ENCODE measurements around the gene PCDHGA9. TPM values are rescaled to one million over a fixed set of nuclear protein-coding genes. Genes with fewer than 3 reads are reported as not detected.

PCDHGA9 gene
- total RNA-seq, 6 experiments from 2014 or later = 1.0 to 2.5 (median 1.3) TPM

DNA sequence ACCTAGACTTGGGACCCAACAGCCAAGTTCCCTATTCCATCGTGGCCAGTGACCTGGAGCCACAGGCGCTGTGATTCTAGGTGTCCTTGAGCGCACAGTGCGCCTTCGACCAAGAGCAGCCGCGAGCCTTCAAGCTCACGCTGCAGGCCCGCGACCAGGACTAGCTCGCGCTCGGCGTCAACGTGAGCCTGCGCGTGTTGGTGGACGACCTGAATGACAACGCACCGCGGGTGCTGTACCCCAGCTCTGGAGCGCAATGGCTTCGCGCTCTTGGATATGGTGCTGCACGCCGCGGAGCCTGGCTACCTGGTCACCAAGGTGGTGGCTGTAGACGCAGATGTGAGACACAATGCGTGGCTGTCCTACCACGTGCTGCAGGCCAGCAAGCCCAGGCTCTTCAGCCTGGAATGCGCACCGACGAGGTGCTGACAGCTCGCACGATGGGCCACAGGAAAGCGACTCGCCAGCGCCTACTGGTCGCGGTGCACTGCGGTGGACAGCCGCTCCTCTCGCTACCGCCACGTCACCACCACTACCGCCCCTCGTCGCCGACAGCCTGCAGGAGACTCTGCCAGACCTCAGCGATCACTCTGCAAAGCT is 39.1 kb downstream of the PCDHGA9 start:
- no peak for TF ChIP-seq POLR2A (IDR thresholded peaks at IDR 0.05)
- TF ChIP-seq, protein P1, sequence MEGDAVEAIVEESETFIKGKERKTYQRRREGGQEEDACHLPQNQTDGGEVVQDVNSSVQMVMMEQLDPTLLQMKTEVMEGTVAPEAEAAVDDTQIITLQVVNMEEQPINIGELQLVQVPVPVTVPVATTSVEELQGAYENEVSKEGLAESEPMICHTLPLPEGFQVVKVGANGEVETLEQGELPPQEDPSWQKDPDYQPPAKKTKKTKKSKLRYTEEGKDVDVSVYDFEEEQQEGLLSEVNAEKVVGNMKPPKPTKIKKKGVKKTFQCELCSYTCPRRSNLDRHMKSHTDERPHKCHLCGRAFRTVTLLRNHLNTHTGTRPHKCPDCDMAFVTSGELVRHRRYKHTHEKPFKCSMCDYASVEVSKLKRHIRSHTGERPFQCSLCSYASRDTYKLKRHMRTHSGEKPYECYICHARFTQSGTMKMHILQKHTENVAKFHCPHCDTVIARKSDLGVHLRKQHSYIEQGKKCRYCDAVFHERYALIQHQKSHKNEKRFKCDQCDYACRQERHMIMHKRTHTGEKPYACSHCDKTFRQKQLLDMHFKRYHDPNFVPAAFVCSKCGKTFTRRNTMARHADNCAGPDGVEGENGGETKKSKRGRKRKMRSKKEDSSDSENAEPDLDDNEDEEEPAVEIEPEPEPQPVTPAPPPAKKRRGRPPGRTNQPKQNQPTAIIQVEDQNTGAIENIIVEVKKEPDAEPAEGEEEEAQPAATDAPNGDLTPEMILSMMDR (IDR thresholded peaks at IDR 0.05) = no peak
- intact Hi-C loops (cut with DNase I) = no loop called here
- Histone ChIP-seq H3K27me3 (no peaks in the 10 kb centered on the region), H3K4me1 (no peaks in the 10 kb centered on the region), H3K9me3 (no peaks in the 10 kb centered on the region), H3K4me3 (no peak overlapping the region), H3K36me3 (no peaks in the 10 kb centered on the region), H3K27ac (no peak overlapping the region)
- ATAC-seq (no peak), DNase-seq (no peak)
- WGBS (ENCODE audit: insufficient coverage, low coverage, low lambda C conversion rate, missing lambda C conversion rate) = 40% methylated on average over 1 of the region's 50 CpGs

Other genes with a start within 250 kb of the PCDHGA9 start
- gene PCDHB7, start 230.1 kb upstream of the PCDHGA9 start, total RNA-seq = under 1 TPM; 0.07 to 0.31 (median 0.13) TPM
- gene PCDHB8, start 225.0 kb upstream of the PCDHGA9 start, total RNA-seq = under 1 TPM in 4 of 6 experiments, not detected in 2; 0.12 to 0.49 (median 0.19) TPM
- gene PCDHB16, start 220.4 kb upstream of the PCDHGA9 start, total RNA-seq = under 1 TPM; 0.17 to 0.51 (median 0.34) TPM
- under 1 TPM in 5 of 6 experiments, not detected in 1; 0.07 to 0.51 (median 0.21) TPM for gene PCDHB9, start 215.6 kb upstream of the PCDHGA9 start, total RNA-seq
- under 1 TPM in 5 of 6 experiments, not detected in 1; 0.09 to 0.23 (median 0.12) TPM for gene PCDHB10, start 210.4 kb upstream of the PCDHGA9 start, total RNA-seq
- under 1 TPM in 5 of 6 experiments, not detected in 1; 0.06 to 0.44 (median 0.19) TPM for gene PCDHB11, start 203.2 kb upstream of the PCDHGA9 start, total RNA-seq
- gene PCDHB12, start 194.1 kb upstream of the PCDHGA9 start, total RNA-seq = 1 to 10 TPM in 1 of 6 experiments, under 1 TPM in 4, not detected in 1; 0.27 to 1.1 (median 0.33) TPM
- under 1 TPM; 0.25 to 1.00 (median 0.49) TPM for gene PCDHB13, start 188.9 kb upstream of the PCDHGA9 start, total RNA-seq
- gene PCDHB14, start 179.4 kb upstream of the PCDHGA9 start, total RNA-seq = 1 to 10 TPM in 1 of 6 experiments, under 1 TPM in 5; 0.44 to 1.0 (median 0.86) TPM
- gene PCDHB15, start 157.4 kb upstream of the PCDHGA9 start, total RNA-seq = under 1 TPM; 0.37 to 0.83 (median 0.63) TPM
- under 1 TPM in 1 of 6 experiments, not detected in 5; 0.31 TPM for gene SLC25A2, start 98.7 kb upstream of the PCDHGA9 start, total RNA-seq
- gene TAF7, start 82.0 kb upstream of the PCDHGA9 start, total RNA-seq = 10 to 100 TPM; 17.7 to 37.9 (median 22.3) TPM
- under 1 TPM in 5 of 6 experiments, not detected in 1; 0.04 to 0.18 (median 0.12) TPM for gene PCDHGA1, start 72.3 kb upstream of the PCDHGA9 start, total RNA-seq
- gene PCDHGA2, start 64.0 kb upstream of the PCDHGA9 start, total RNA-seq = under 1 TPM; 0.49 to 0.88 (median 0.57) TPM
- 1 to 10 TPM in 2 of 6 experiments, under 1 TPM in 4; 0.51 to 1.8 (median 0.76) TPM for gene PCDHGA3, start 58.9 kb upstream of the PCDHGA9 start, total RNA-seq
- gene PCDHGB1, start 52.7 kb upstream of the PCDHGA9 start, total RNA-seq = 1 to 10 TPM in 1 of 6 experiments, under 1 TPM in 5; 0.37 to 1.2 (median 0.52) TPM
- 1 to 10 TPM in 2 of 6 experiments, under 1 TPM in 4; 0.39 to 1.8 (median 0.73) TPM for gene PCDHGA4, start 47.8 kb upstream of the PCDHGA9 start, total RNA-seq
- 1 to 10 TPM in 5 of 6 experiments, under 1 TPM in 1; 0.51 to 2.8 (median 1.4) TPM for gene PCDHGB2, start 42.8 kb upstream of the PCDHGA9 start, total RNA-seq
- gene PCDHGA5, start 38.6 kb upstream of the PCDHGA9 start, total RNA-seq = 1 to 10 TPM in 1 of 6 experiments, under 1 TPM in 5; 0.32 to 1.2 (median 0.57) TPM
- 1 to 10 TPM in 3 of 6 experiments, under 1 TPM in 3; 0.56 to 1.8 (median 1.2) TPM for gene PCDHGB3, start 32.5 kb upstream of the PCDHGA9 start, total RNA-seq
- gene PCDHGA6, start 28.9 kb upstream of the PCDHGA9 start, total RNA-seq = 1 to 10 TPM in 3 of 6 experiments, under 1 TPM in 3; 0.56 to 1.3 (median 0.89) TPM
- under 1 TPM; 0.37 to 0.99 (median 0.76) TPM for gene PCDHGA7, start 20.0 kb upstream of the PCDHGA9 start, total RNA-seq
- gene PCDHGB4, start 15.1 kb upstream of the PCDHGA9 start, total RNA-seq = 1 to 10 TPM; 1.6 to 5.5 (median 2.4) TPM
- gene PCDHGA8, start 10.1 kb upstream of the PCDHGA9 start, total RNA-seq = under 1 TPM; 0.27 to 0.88 (median 0.50) TPM
- gene PCDHGB5, start 4.8 kb upstream of the PCDHGA9 start, total RNA-seq = 1 to 10 TPM; 3.0 to 6.8 (median 4.0) TPM
- 1 to 10 TPM; 1.9 to 5.0 (median 2.9) TPM for gene PCDHGB6, start 5.2 kb downstream of the PCDHGA9 start, total RNA-seq
- gene PCDHGA10, start 10.2 kb downstream of the PCDHGA9 start, total RNA-seq = 1 to 10 TPM; 1.5 to 4.6 (median 2.8) TPM
- gene PCDHGB7, start 14.9 kb downstream of the PCDHGA9 start, total RNA-seq = 1 to 10 TPM; 1.2 to 3.7 (median 2.7) TPM
- gene PCDHGA11, start 18.3 kb downstream of the PCDHGA9 start, total RNA-seq = 1 to 10 TPM in 3 of 6 experiments, under 1 TPM in 3; 0.81 to 1.7 (median 1.1) TPM
- gene PCDHGA12, start 27.7 kb downstream of the PCDHGA9 start, total RNA-seq = 1 to 10 TPM in 4 of 6 experiments, under 1 TPM in 2; 0.73 to 1.6 (median 1.3) TPM
- gene PCDHGC3, start 73.2 kb downstream of the PCDHGA9 start, total RNA-seq = 10 to 100 TPM in 1 of 6 experiments, 1 to 10 TPM in 5; 6.1 to 10.6 (median 7.6) TPM
- 10 to 100 TPM in 1 of 6 experiments, under 1 TPM in 5; 0.20 to 10.7 (median 0.34) TPM for gene PCDHGC4, start 82.3 kb downstream of the PCDHGA9 start, total RNA-seq
- under 1 TPM; 0.24 to 0.37 (median 0.32) TPM for gene PCDHGC5, start 86.3 kb downstream of the PCDHGA9 start, total RNA-seq
- gene DIAPH1, start 216.2 kb downstream of the PCDHGA9 start, total RNA-seq = 100 to 1,000 TPM in 4 of 6 experiments, 10 to 100 TPM in 2; 93.7 to 114 (median 107) TPM
- gene HDAC3, start 234.1 kb downstream of the PCDHGA9 start, total RNA-seq = 10 to 100 TPM; 18.2 to 26.5 (median 23.3) TPM
- gene RELL2, start 234.2 kb downstream of the PCDHGA9 start, total RNA-seq = 1 to 10 TPM in 4 of 6 experiments, under 1 TPM in 2; 0.53 to 2.6 (median 1.2) TPM
- 1 to 10 TPM in 5 of 6 experiments, under 1 TPM in 1; 0.77 to 6.4 (median 3.3) TPM for gene FCHSD1, start 248.6 kb downstream of the PCDHGA9 start, total RNA-seq

Measured in right lobe of liver (tissue), 6 donors.